ENCODE measurements around the gene FSTL1.

FSTL1 gene

GRCh38 chr3:120440762-120441161 is 10.0 kb downstream of the FSTL1 start:
- H3K27ac ChIP-seq (ENCODE audit: low read depth in 2 of 2, low read length in 2 of 2), result no peak overlapping the region
- H3K9me3 ChIP-seq (ENCODE audit: control insufficient read depth in 2 of 2, low read length in 2 of 2), result no peaks in the 10 kb centered on the region
- no peaks in the 10 kb centered on the region for H3K36me3 ChIP-seq (ENCODE audit: control insufficient read depth in 2 of 2, insufficient read depth in 2 of 2, low read length in 2 of 2)
- peaks cover 4 to 9% of the 10 kb centered on the region in 2 donors for H3K4me1 ChIP-seq (ENCODE audit: control insufficient read depth in 2 of 2, insufficient read depth in 2 of 2, low read length in 2 of 2)
- no peak overlapping the region for H3K9ac ChIP-seq (ENCODE audit: low read depth in 1 of 2, low read length in 2 of 2)
- H3K27me3 ChIP-seq (ENCODE audit: control insufficient read depth in 2 of 2, insufficient read depth in 2 of 2, low read length in 2 of 2), result no peaks in the 10 kb centered on the region
- no peak overlapping the region for H3K4me3 ChIP-seq (ENCODE audit: low read length in 2 of 2)

DNA sequence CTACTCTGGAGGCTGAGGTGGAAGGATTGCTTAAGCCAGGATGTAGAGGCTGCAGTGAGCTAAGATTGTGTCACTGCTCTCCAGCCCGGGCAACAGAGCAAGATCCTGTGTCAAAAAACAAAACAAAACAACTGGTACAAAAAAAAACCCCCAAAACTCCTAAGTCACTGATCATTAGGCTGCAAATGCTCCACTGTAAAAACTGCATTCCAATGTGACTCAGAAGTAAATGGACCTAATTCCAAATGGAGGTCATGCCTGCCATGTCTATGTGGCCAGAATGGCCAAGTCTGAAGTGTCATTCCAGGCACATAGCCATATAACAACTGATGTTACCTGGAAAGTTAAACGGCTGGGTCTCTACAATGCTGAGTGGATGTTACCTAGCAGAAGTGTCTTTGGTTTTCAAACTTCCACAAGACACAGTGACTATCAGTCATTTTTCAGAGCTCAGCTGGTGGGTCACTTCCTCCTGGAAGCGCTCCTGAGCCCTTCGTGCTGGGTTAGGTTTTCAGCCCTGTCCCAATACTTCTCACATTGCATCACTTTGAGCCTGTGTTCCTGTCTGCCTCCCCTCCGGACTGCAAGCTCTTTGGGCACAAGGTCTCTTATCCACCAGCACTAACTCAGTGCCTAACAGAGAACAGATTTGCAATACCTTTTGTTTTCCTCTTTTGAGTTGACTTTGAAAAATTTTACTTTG is 10.6 kb downstream of the FSTL1 start:
- H3K4me3 ChIP-seq (ENCODE audit: low read length in 2 of 2), result no peak overlapping the region
- H3K27ac ChIP-seq (ENCODE audit: low read depth in 2 of 2, low read length in 2 of 2), result peak overlapping the region; percentile 17 to 38
- H3K9me3 ChIP-seq (ENCODE audit: control insufficient read depth in 2 of 2, low read length in 2 of 2), result no peaks in the 10 kb centered on the region
- H3K36me3 ChIP-seq (ENCODE audit: control insufficient read depth in 2 of 2, insufficient read depth in 2 of 2, low read length in 2 of 2), result no peaks in the 10 kb centered on the region
- H3K4me1 ChIP-seq (ENCODE audit: control insufficient read depth in 2 of 2, insufficient read depth in 2 of 2, low read length in 2 of 2), result peaks cover 4 to 15% of the 10 kb centered on the region in 2 donors
- no peak overlapping the region for H3K9ac ChIP-seq (ENCODE audit: low read depth in 1 of 2, low read length in 2 of 2)
- H3K27me3 ChIP-seq (ENCODE audit: control insufficient read depth in 2 of 2, insufficient read depth in 2 of 2, low read length in 2 of 2), result no peaks in the 10 kb centered on the region

GRCh38 chr3:120438665-120439370 is 12.0 kb downstream of the FSTL1 start:
- no peaks in the 10 kb centered on the region for H3K27me3 ChIP-seq (ENCODE audit: control insufficient read depth in 2 of 2, insufficient read depth in 2 of 2, low read length in 2 of 2)
- no peaks in the 10 kb centered on the region for H3K9me3 ChIP-seq (ENCODE audit: control insufficient read depth in 2 of 2, low read length in 2 of 2)
- no peak overlapping the region for H3K4me3 ChIP-seq (ENCODE audit: low read length in 2 of 2)
- H3K27ac ChIP-seq (ENCODE audit: low read depth in 2 of 2, low read length in 2 of 2), result peak overlapping the region; percentile 25 to 66
- H3K4me1 ChIP-seq (ENCODE audit: control insufficient read depth in 2 of 2, insufficient read depth in 2 of 2, low read length in 2 of 2), result peaks cover 4 to 21% of the 10 kb centered on the region in 2 donors
- H3K9ac ChIP-seq (ENCODE audit: low read depth in 1 of 2, low read length in 2 of 2), result peak overlapping the region in 1 of 2 donors; percentile 14
- no peaks in the 10 kb centered on the region for H3K36me3 ChIP-seq (ENCODE audit: control insufficient read depth in 2 of 2, insufficient read depth in 2 of 2, low read length in 2 of 2)

- no peak overlapping the region for H3K9ac ChIP-seq (ENCODE audit: low read depth in 1 of 2, low read length in 2 of 2)
- H3K4me1 ChIP-seq (ENCODE audit: control insufficient read depth in 2 of 2, insufficient read depth in 2 of 2, low read length in 2 of 2), result peaks cover 4 to 21% of the 10 kb centered on the region in 2 donors
- peak overlapping the region in 1 of 2 donors; percentile 66 for H3K27ac ChIP-seq (ENCODE audit: low read depth in 2 of 2, low read length in 2 of 2)
- H3K9me3 ChIP-seq (ENCODE audit: control insufficient read depth in 2 of 2, low read length in 2 of 2), result no peaks in the 10 kb centered on the region
- H3K4me3 ChIP-seq (ENCODE audit: low read length in 2 of 2), result no peak overlapping the region
- no peaks in the 10 kb centered on the region for H3K36me3 ChIP-seq (ENCODE audit: control insufficient read depth in 2 of 2, insufficient read depth in 2 of 2, low read length in 2 of 2)
- no peaks in the 10 kb centered on the region for H3K27me3 ChIP-seq (ENCODE audit: control insufficient read depth in 2 of 2, insufficient read depth in 2 of 2, low read length in 2 of 2)
Measured at GRCh38 chr3:120438216-120438615, 12.6 kb downstream of the FSTL1 start.

- H3K27me3 ChIP-seq (ENCODE audit: control insufficient read depth in 2 of 2, insufficient read depth in 2 of 2, low read length in 2 of 2), result no peaks in the 10 kb centered on the region
- no peaks in the 10 kb centered on the region for H3K9me3 ChIP-seq (ENCODE audit: control insufficient read depth in 2 of 2, low read length in 2 of 2)
- no peak overlapping the region for H3K27ac ChIP-seq (ENCODE audit: low read depth in 2 of 2, low read length in 2 of 2)
- H3K9ac ChIP-seq (ENCODE audit: low read depth in 1 of 2, low read length in 2 of 2), result no peak overlapping the region
- no peaks in the 10 kb centered on the region for H3K36me3 ChIP-seq (ENCODE audit: control insufficient read depth in 2 of 2, insufficient read depth in 2 of 2, low read length in 2 of 2)
- H3K4me3 ChIP-seq (ENCODE audit: low read length in 2 of 2), result no peak overlapping the region
- peaks cover 4 to 21% of the 10 kb centered on the region in 2 donors for H3K4me1 ChIP-seq (ENCODE audit: control insufficient read depth in 2 of 2, insufficient read depth in 2 of 2, low read length in 2 of 2)
Measured at GRCh38 chr3:120437559-120437958, 13.2 kb downstream of the FSTL1 start.

GRCh38 chr3:120436523-120437050 is 14.2 kb downstream of the FSTL1 start:
- no peak overlapping the region for H3K4me3 ChIP-seq (ENCODE audit: low read length in 2 of 2)
- no peaks in the 10 kb centered on the region for H3K27me3 ChIP-seq (ENCODE audit: control insufficient read depth in 2 of 2, insufficient read depth in 2 of 2, low read length in 2 of 2)
- H3K9me3 ChIP-seq (ENCODE audit: control insufficient read depth in 2 of 2, low read length in 2 of 2), result no peaks in the 10 kb centered on the region
- no peaks in the 10 kb centered on the region for H3K36me3 ChIP-seq (ENCODE audit: control insufficient read depth in 2 of 2, insufficient read depth in 2 of 2, low read length in 2 of 2)
- no peak overlapping the region for H3K9ac ChIP-seq (ENCODE audit: low read depth in 1 of 2, low read length in 2 of 2)
- H3K27ac ChIP-seq (ENCODE audit: low read depth in 2 of 2, low read length in 2 of 2), result no peak overlapping the region
- peaks cover 4 to 21% of the 10 kb centered on the region in 2 donors for H3K4me1 ChIP-seq (ENCODE audit: control insufficient read depth in 2 of 2, insufficient read depth in 2 of 2, low read length in 2 of 2)

- Histone ChIP-seq H3K9me3 (ENCODE audit: control insufficient read depth in 2 of 2, low read length in 2 of 2) (no peaks in the 10 kb centered on the region), H3K4me1 (ENCODE audit: control insufficient read depth in 2 of 2, insufficient read depth in 2 of 2, low read length in 2 of 2) (peaks cover 4 to 21% of the 10 kb centered on the region in 2 donors), H3K4me3 (ENCODE audit: low read length in 2 of 2) (no peak overlapping the region), H3K9ac (ENCODE audit: low read depth in 1 of 2, low read length in 2 of 2) (no peak overlapping the region), H3K36me3 (ENCODE audit: control insufficient read depth in 2 of 2, insufficient read depth in 2 of 2, low read length in 2 of 2) (no peaks in the 10 kb centered on the region), H3K27me3 (ENCODE audit: control insufficient read depth in 2 of 2, insufficient read depth in 2 of 2, low read length in 2 of 2) (no peaks in the 10 kb centered on the region), H3K27ac (ENCODE audit: low read depth in 2 of 2, low read length in 2 of 2) (peak overlapping the region in 1 of 2 donors; percentile 26)
Measured at GRCh38 chr3:120435621-120436020, 15.2 kb downstream of the FSTL1 start.

- H3K9me3 ChIP-seq (ENCODE audit: control insufficient read depth in 2 of 2, low read length in 2 of 2), result no peaks in the 10 kb centered on the region
- H3K9ac ChIP-seq (ENCODE audit: low read depth in 1 of 2, low read length in 2 of 2), result no peak overlapping the region
- H3K36me3 ChIP-seq (ENCODE audit: control insufficient read depth in 2 of 2, insufficient read depth in 2 of 2, low read length in 2 of 2), result no peaks in the 10 kb centered on the region
- no peaks in the 10 kb centered on the region for H3K27me3 ChIP-seq (ENCODE audit: control insufficient read depth in 2 of 2, insufficient read depth in 2 of 2, low read length in 2 of 2)
- peaks cover 4 to 19% of the 10 kb centered on the region in 2 donors for H3K4me1 ChIP-seq (ENCODE audit: control insufficient read depth in 2 of 2, insufficient read depth in 2 of 2, low read length in 2 of 2)
- no peak overlapping the region for H3K27ac ChIP-seq (ENCODE audit: low read depth in 2 of 2, low read length in 2 of 2)
- no peak overlapping the region for H3K4me3 ChIP-seq (ENCODE audit: low read length in 2 of 2)
Measured at GRCh38 chr3:120433662-120434331, 17.0 kb downstream of the FSTL1 start.

DNA sequence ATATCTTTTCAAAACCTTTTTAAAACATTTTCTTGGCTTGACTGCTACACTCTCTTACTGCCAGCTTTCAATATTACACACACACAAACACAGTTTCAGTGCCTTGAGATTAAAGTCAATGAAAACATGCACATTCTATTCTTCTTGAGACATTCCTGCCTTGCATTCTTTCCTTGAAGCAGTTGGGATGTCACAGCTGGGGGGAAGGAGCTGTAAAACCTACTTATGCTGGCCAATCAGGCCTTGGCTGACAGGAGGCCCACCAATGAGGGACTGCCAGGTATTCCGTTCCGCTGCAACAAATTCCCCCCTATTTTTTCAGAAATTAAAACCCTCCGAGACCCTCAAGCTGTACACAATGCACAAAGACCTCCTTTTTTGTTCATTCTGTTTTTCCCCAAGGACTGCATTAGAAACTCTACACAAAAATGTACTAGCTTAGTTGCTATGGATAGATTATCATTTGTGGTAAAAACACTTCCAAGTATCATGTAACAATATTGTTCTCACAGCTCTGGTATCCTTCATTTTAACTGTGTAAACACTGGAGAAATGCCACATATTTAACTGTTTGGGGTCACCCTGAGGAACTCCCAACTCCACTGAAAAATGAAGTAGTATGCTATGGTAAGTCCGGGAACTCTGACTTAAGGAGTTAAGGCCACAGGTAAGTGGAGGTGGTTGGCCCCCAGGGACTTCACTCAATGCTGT is 18.5 kb downstream of the FSTL1 start:
- Histone ChIP-seq H3K4me1 (ENCODE audit: control insufficient read depth in 2 of 2, insufficient read depth in 2 of 2, low read length in 2 of 2) (peaks cover 0 to 13% of the 10 kb centered on the region in 2 donors), H3K9ac (ENCODE audit: low read depth in 1 of 2, low read length in 2 of 2) (no peak overlapping the region), H3K27ac (ENCODE audit: low read depth in 2 of 2, low read length in 2 of 2) (peak overlapping the region; percentile 3 to 53), H3K9me3 (ENCODE audit: control insufficient read depth in 2 of 2, low read length in 2 of 2) (no peaks in the 10 kb centered on the region), H3K4me3 (ENCODE audit: low read length in 2 of 2) (no peak overlapping the region), H3K36me3 (ENCODE audit: control insufficient read depth in 2 of 2, insufficient read depth in 2 of 2, low read length in 2 of 2) (no peaks in the 10 kb centered on the region), H3K27me3 (ENCODE audit: control insufficient read depth in 2 of 2, insufficient read depth in 2 of 2, low read length in 2 of 2) (no peaks in the 10 kb centered on the region)
